Right lung (tissue), 5 donors: ENCODE results near the gene XRCC6. TPM values are rescaled to one million over a fixed set of nuclear protein-coding genes. Genes with fewer than 3 reads are reported as not detected.
"Not testable (repeated sequence)": the region's sequence is repeated elsewhere in the genome, so short reads cannot be mapped to it uniquely, and the experiment has no call there.

Experiments used
- DNase-seq, 2 donors: peaks; one replicate each; pipeline ENCODE4 v3.0.0-alpha.2; 2013
- polyA plus RNA-seq, 5 donors: library from polyadenylated mRNA; unstranded; fragments of 120-200 nt; gene quantifications; one replicate each; pipeline versions ENCODE4 v1.2.1 to v1.2.3, GENCODE V29; 2013; ENCODE audit warnings: inconsistent platforms in 1 of 5, low replicate concordance in 1 of 5; ENCODE audit not compliant: insufficient read length in 5 of 5, insufficient read depth in 1 of 5

Gene XRCC6
- polyA plus RNA-seq, 5 donors, result 307 to 378 (median 331) TPM

DNA sequence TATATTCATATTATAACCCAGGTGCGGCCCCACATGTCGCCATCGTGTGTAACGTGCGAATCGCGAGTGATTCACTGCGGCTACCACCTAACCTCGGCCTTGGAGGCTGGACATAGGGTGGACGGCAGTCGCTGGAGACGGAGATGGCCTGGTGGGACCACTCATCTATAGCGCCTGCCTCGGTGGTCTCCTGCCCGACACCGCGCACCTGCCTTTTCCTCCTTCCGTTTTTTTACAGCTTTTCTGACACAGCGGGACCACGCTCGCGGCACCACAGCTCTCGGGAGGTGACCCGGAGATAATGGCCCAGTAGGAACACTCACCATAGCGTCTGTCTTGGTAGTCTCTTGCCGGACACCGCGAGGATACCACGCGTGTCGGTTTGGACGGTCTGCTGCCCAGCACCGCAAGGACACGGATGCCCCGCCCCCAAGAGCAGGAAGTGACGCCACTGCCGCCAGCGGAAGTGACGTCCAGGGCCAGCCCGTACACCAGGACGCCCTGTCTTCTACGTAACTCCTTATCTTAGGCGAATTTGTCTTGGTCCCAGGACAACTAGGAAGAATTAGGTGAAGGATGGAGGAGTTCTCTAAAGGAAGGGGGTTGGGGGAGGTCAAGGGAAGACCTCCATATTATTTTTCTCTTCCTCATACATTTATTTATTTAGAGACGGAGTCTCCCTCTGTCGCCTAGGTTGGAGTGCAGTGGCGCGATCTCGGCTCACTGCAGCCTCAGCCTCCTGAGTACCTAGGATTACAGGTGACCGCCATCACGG is 61.1 kb downstream of the XRCC6 start:
- peak; percentile 82 to 89 for DNase-seq

DNA sequence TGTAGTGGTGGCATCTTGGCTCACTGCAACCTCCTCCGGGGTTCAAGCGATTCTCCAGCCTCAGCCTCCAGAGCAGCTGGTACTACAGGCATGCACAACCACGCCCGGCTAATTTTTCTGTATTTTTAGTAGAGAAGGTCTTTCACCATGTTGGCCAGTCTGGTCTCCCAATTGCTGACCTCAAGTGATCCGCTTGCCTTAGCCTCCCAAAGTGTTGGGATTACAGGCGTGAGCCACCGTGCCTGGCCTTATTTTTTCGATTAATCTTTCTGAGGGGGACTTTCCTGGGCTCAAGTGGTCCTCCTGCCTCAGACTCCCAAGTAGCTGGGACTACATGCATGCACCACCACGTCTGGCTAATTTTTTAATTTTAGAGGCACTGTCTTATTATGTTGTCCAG is 62.0 kb downstream of the XRCC6 start:
- DNase-seq, result no peak

GRCh38 chr22:41683616-41684015 is 62.5 kb downstream of the XRCC6 start:
- DNase-seq, result no peak

GRCh38 chr22:41684194-41684593 is 63.1 kb downstream of the XRCC6 start:
- DNase-seq, result no peak

DNA sequence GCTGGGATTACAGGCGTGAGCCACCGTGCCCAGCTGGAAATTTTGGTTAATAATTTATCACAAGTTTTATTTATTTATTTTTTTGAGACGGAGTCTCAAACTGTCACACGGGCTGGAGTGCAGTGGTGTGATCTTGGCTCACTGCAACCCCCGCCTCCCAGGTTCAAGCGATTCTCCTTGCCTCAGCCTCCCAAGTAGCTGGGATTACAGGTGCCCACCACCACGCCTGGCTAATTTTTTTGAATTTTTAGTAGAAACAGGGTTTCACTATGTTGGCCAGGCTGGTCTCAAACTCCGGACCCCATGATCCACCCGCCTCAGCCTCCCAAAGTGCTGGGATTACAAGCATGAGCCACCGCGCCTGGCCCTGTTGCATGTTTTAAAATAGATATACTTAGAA is 65.8 kb downstream of the XRCC6 start:
- not testable (repeated sequence) for DNase-seq

GRCh38 chr22:41687901-41688364 is 66.8 kb downstream of the XRCC6 start:
- no peak for DNase-seq

- peak; percentile 90 for DNase-seq
Observed at GRCh38 chr22:41688365-41689211, 67.5 kb downstream of the XRCC6 start, which contains the start of gene SNU13. SNU13 (minus strand) TSS chr22:41688867; CDS start chr22:41688796, 71 bp downstream.

DNA sequence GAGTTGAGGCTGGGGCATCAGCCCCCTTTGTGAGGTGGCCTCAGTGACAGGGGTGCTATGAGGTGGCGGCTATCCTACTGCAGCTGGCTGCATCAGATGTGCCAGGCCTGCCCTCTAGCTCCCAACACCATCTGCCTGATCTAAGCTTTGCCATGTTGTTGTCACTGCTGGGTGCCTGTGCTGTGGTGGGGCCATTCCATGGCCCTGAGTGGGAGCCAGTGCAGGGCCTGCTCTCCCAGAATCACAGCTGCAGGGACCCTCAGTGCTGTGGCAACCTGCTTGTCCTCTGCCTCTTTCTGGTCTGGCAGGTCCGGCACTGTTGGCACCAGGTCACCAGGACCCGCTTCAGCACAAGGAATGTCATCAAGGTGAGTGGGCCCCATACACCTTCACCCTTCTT is 69.4 kb downstream of the XRCC6 start:
- DNase-seq, result no peak

- no peak for DNase-seq
Observed at GRCh38 chr22:41695211-41695610, 74.1 kb downstream of the XRCC6 start.

- DNase-seq, result no peak
Observed at GRCh38 chr22:41696703-41697102, 75.6 kb downstream of the XRCC6 start.

- peak; percentile 82 to 90 for DNase-seq
Observed at GRCh38 chr22:41697126-41697775, 76.2 kb downstream of the XRCC6 start.

DNA sequence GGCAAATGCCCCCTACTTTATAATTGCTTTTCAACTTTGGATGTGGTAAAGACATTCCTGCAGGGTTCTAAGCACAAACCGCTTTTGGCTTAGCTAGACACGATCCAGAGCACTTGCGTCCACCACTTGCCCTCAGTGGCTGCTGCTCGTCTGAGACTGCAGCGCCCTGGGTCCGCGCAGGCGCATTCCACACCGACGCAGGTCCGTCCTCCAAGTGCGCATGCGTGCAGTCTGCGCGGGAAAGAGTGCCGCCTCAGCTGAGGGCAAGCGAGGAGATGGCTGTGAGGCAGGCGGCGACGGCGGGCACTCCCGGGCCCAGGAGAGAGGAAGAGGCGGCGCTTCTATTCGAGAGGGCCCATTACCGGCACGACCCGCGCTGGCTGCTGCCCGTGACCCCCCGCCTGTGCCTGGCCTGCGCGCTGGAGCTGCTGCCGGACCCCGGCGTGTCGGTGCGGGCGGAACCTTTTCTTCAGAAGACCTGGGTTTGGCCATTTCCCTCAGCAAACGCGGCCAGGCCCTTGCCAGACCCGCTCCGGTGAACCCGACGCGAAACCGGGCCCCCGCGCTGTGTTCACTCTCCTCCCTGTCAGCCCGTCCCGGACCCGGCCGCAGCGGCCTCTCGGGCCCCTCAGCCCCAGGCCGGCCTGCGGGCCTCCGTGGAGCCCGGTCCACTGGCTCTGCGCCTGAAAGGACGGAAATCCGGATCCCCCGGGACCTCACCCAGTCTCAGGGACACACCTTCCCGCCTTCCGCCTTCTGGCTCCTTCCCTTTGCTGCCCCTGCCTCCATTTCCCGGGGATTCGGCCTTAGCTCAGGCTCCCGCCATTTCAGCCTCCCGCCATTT is 78.4 kb downstream of the XRCC6 start, which contains the start of gene MEI1:
Gene MEI1, plus strand, starts transcription at position 240 of the 844 bp plus-strand sequence. Its CDS starts 36 bp downstream, at position 276.
- DNase-seq, result peak; percentile 62 to 70

GRCh38 chr22:41700108-41700364 is 78.9 kb downstream of the XRCC6 start:
- DNase-seq, result no peak

GRCh38 chr22:41702763-41703162 is 81.7 kb downstream of the XRCC6 start:
- DNase-seq, result no peak

DNA sequence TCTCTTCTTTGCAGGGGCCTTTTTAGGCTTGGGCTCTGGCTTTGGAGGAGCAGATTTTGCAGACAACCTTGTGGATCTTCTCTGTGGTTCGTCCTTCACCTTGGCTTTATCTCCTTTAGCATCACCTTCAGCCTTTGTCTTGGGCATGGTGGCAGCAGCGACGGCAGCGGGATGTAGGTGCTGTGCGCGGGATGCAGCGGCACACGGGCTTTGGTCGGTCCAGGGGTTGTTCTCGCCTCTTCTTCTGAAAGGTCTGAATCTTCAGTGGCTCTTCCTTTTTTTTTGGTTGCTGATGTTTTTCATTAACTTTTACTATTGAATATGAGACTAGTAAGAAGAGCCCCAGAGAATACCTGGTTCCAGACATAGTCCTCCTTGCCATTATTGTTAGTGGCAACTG is 88.2 kb downstream of the XRCC6 start:
- DNase-seq, result no peak

DNA sequence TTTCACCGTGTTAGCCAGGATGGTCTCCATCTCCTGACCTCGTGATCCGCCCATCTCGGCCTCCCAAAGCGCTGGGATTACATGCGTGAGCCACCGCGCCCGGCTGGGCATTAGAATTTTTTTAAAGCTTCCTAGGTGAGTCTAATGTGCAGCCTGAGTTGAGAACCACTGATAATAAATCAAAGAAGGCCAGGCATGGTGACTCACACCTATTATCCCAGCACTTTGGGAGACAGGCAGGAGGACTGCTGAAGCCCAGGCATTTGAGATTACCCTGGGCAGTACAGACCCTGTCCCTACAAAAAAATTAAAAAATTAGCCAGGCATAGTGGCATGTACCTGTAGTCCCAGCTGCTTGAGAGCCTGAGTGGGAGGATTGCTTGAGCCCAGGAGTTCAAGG is 91.9 kb downstream of the XRCC6 start:
- DNase-seq, result no peak

Other genes with a start within 250 kb of the XRCC6 start
- gene TEF, start 239.4 kb upstream of the XRCC6 start, polyA plus RNA-seq, result 10 to 100 TPM in 4 of 5 donors, 1 to 10 TPM in 1; 10.0 to 14.5 (median 13.0) TPM
- gene TOB2, start 174.5 kb upstream of the XRCC6 start, polyA plus RNA-seq, result 10 to 100 TPM; 37.6 to 57.8 (median 45.9) TPM
- gene PHF5A, start 152.6 kb upstream of the XRCC6 start, polyA plus RNA-seq, result 10 to 100 TPM; 43.6 to 56.5 (median 54.6) TPM
- gene ACO2, start 152.2 kb upstream of the XRCC6 start, polyA plus RNA-seq, result 10 to 100 TPM; 47.4 to 65.1 (median 51.3) TPM
- 10 to 100 TPM; 24.6 to 39.5 (median 27.3) TPM for gene POLR3H, start 76.8 kb upstream of the XRCC6 start, polyA plus RNA-seq
- 1 to 10 TPM; 3.2 to 7.3 (median 4.0) TPM for gene CSDC2, start 60.3 kb upstream of the XRCC6 start, polyA plus RNA-seq
- gene PMM1, start 31.5 kb upstream of the XRCC6 start, polyA plus RNA-seq, result 10 to 100 TPM; 41.2 to 63.1 (median 52.3) TPM
- 10 to 100 TPM; 19.4 to 30.8 (median 28.7) TPM for gene DESI1, start 252 bp upstream of the XRCC6 start, polyA plus RNA-seq
- 100 to 1,000 TPM; 107 to 155 (median 115) TPM for gene SNU13, start 67.6 kb downstream of the XRCC6 start, polyA plus RNA-seq
- 1 to 10 TPM; 2.0 to 4.3 (median 2.9) TPM for gene MEI1, start 78.2 kb downstream of the XRCC6 start, polyA plus RNA-seq
- 10 to 100 TPM in 1 of 5 donors, 1 to 10 TPM in 4; 8.1 to 10.0 (median 9.3) TPM for gene CCDC134, start 179.4 kb downstream of the XRCC6 start, polyA plus RNA-seq
- gene SREBF2, start 211.8 kb downstream of the XRCC6 start, polyA plus RNA-seq, result 10 to 100 TPM; 52.1 to 92.9 (median 68.6) TPM